Panc1 (cell line): ENCODE data around the gene CCDC171. TPM values are rescaled to one million over a fixed set of nuclear protein-coding genes. Genes with fewer than 3 reads are reported as not detected.

Experiments
- ATAC-seq: fragments of 200-7000 bp; cut with Tn5 transposase; 2 replicates; pipeline ENCODE4 v1.9.1; 2020; ENCODE audit warnings: mild to moderate bottlenecking, moderate library complexity
- BruUV-seq: library from RNA; stranded (reverse); fragments of 400-500 nt; replicated peaks from 2 replicates; lab custom pipeline; 2021; lab: Mats Ljungman, UMichigan
- CTCF ChIA-PET: fragments of 300-600 bp; sonication (Branson Sonifier 250); formaldehyde crosslinking; loops from one replicate; lab custom pipeline; 2022; ENCODE audit warnings: antibody characterized with exemption; lab: Charles Lee
- POLR2A ChIA-PET: fragments of 300-600 bp; sonication (Branson Sonifier 250); formaldehyde crosslinking; loops from one replicate; lab custom pipeline; 2022; ENCODE audit warnings: antibody characterized with exemption; lab: Charles Lee
- DNase-seq: peaks from one replicate; pipeline ENCODE4 v3.0.0-alpha.2; 2010; ENCODE audit warnings: low read depth, low spot score
- H3K27ac ChIP-seq: 2 replicates; pipeline ENCODE4 v1.5.1; 2011; ENCODE audit warnings: mild to moderate bottlenecking, low read length, inconsistent platforms
- H3K27me3 ChIP-seq: fragments of 200-500 bp; sonication (Bioruptor generic); 2 replicates; pipeline ENCODE4 v1.6.0; 2014; ENCODE audit warnings: low read length, inconsistent platforms; ENCODE audit not compliant: control insufficient read depth, insufficient read depth
- H3K36me3 ChIP-seq: fragments of 200-500 bp; sonication (Bioruptor generic); 2 replicates; pipeline ENCODE4 v1.5.1; 2014; ENCODE audit warnings: inconsistent platforms, mild to moderate bottlenecking, low read length, moderate library complexity; ENCODE audit not compliant: control insufficient read depth, insufficient read depth
- H3K4me1 ChIP-seq: 2 replicates; pipeline ENCODE4 v1.5.1; 2011; ENCODE audit warnings: inconsistent platforms, mild to moderate bottlenecking, low read length, moderate library complexity; ENCODE audit not compliant: control insufficient read depth, insufficient read depth
- H3K4me3 ChIP-seq, 2 experiments: 2 replicates each; pipeline ENCODE4 v1.5.1; 2011 to 2012; ENCODE audit warnings: low read depth in 2 of 2, low read length in 2 of 2, mild to moderate bottlenecking in 2 of 2, inconsistent platforms in 1 of 2, moderate library complexity in 1 of 2
- H3K9me3 ChIP-seq: fragments of 200-500 bp; sonication (Bioruptor generic); 2 replicates; pipeline ENCODE4 v1.5.1; 2014; ENCODE audit warnings: low read depth, mild to moderate bottlenecking, inconsistent platforms, low read length, moderate library complexity; ENCODE audit not compliant: control insufficient read depth, insufficient read depth
- CTCF ChIP-seq: fragments of 450-650 bp; IDR thresholded peaks from 2 replicates; pipeline ENCODE4 v1.5.1; 2017; ENCODE audit warnings: mild to moderate bottlenecking
- POLR2AphosphoS5 ChIP-seq: IDR thresholded peaks from 2 replicates; pipeline ENCODE4 v1.6.1; 2012; ENCODE audit warnings: mild to moderate bottlenecking, low read depth, low read length, moderate library complexity
- REST ChIP-seq, 2 experiments: IDR thresholded peaks; 2 replicates each; pipeline ENCODE4 v1.6.1; 2011 to 2012; ENCODE audit warnings: low read depth in 2 of 2, control low read depth in 1 of 2, low read length in 1 of 2, mild to moderate bottlenecking in 1 of 2, moderate library complexity in 1 of 2; ENCODE audit not compliant: insufficient read depth in 1 of 2
- SIN3A ChIP-seq: IDR thresholded peaks from 2 replicates; pipeline ENCODE4 v1.6.1; 2012; ENCODE audit warnings: low read depth, mild to moderate bottlenecking, low read length, moderate library complexity, borderline replicate concordance; ENCODE audit not compliant: insufficient read depth
- TCF7L2 ChIP-seq: IDR thresholded peaks from 2 replicates; pipeline ENCODE4 v1.6.1; 2011; ENCODE audit warnings: mild to moderate bottlenecking, low read depth, low read length, inconsistent platforms
- in situ Hi-C: cut with HindIII; loops from 2 replicates; pipeline ENCODE4 v1.10.0; 2016; ENCODE audit warnings: low sequenced_read_pairs, low pct_unique_long_range_greater_than_20kb
- intact Hi-C: fragments of 100-400 bp; cut with micrococcal nuclease; formaldehyde crosslinking; loops from one replicate; pipeline ENCODE4 v1.10.0; 2022; ENCODE audit not compliant: unreplicated experiment
- total RNA-seq: library from RNA; stranded (reverse); gene quantifications from one replicate; pipeline ENCODE4 v1.2.1, GENCODE V29; 2021; ENCODE audit not compliant: unreplicated experiment

CCDC171 gene
- total RNA-seq, 1 experiment from 2014 or later = 1.5 TPM

- ATAC-seq = no peak
- POLR2A ChIA-PET = no interaction called here
- intact Hi-C loops (no loop called here), in situ Hi-C loops (no loop called here)
- Histone ChIP-seq H3K36me3 (no peaks in the 10 kb centered on the region), H3K4me3 (no peak overlapping the region), H3K27ac (no peak overlapping the region), H3K27me3 (no peaks in the 10 kb centered on the region), H3K4me1 (no peaks in the 10 kb centered on the region), H3K9me3 (no peaks in the 10 kb centered on the region)
- CTCF ChIA-PET = no interaction called here
- no TSS peak for BruUV-seq
- TF ChIP-seq CTCF (no peak), SIN3A (no peak), REST (IDR thresholded peaks at IDR 0.05; ENCODE audit: insufficient read depth in 1 of 2, low read depth in 2 of 2, low read length in 1 of 2) (no peak), TCF7L2 (no peak), POLR2AphosphoS5 (no peak)
- no peak for DNase-seq
Observed at GRCh38 chr9:15707000-15707399, 154.2 kb downstream of the CCDC171 start.

- CTCF ChIA-PET = no interaction called here
Observed at GRCh38 chr9:15711531-15711930, 158.7 kb downstream of the CCDC171 start.

More at GRCh38 chr9:15711531-15711930, 158.7 kb downstream of the CCDC171 start:
- no peak for DNase-seq
- Histone ChIP-seq H3K36me3 (no peaks in the 10 kb centered on the region), H3K4me3 (no peak overlapping the region), H3K9me3 (no peaks in the 10 kb centered on the region), H3K27me3 (no peaks in the 10 kb centered on the region), H3K4me1 (no peaks in the 10 kb centered on the region), H3K27ac (no peak overlapping the region)
- TF ChIP-seq SIN3A = no peak
- no peak for TF ChIP-seq REST (IDR thresholded peaks at IDR 0.05; ENCODE audit: insufficient read depth in 1 of 2, low read depth in 2 of 2, low read length in 1 of 2)
- no peak for TF ChIP-seq CTCF
- TF ChIP-seq POLR2AphosphoS5 = no peak
- TF ChIP-seq TCF7L2 = no peak
- in situ Hi-C loops (no loop called here), intact Hi-C loops (no loop called here)
- ATAC-seq = no peak
- POLR2A ChIA-PET = no interaction called here
- BruUV-seq = no TSS peak
